Measurements from ENCODE around the gene IMPDH1. TPM values are rescaled to one million over a fixed set of nuclear protein-coding genes. Genes with fewer than 3 reads are reported as not detected.
A peak's percentile ranks its signal among the peaks of the same experiment; 100 is the strongest.

IMPDH1 gene
- total RNA-seq, 2 donors from 2014 or later = 31.2 to 34.1 TPM

GRCh38 chr7:128437426-128438332 lies 27.9 kb upstream of the IMPDH1 start:
- intact Hi-C loops (cut with DNase I) = no loop called here
- DNase-seq = no peak
- ATAC-seq = no peak

DNA sequence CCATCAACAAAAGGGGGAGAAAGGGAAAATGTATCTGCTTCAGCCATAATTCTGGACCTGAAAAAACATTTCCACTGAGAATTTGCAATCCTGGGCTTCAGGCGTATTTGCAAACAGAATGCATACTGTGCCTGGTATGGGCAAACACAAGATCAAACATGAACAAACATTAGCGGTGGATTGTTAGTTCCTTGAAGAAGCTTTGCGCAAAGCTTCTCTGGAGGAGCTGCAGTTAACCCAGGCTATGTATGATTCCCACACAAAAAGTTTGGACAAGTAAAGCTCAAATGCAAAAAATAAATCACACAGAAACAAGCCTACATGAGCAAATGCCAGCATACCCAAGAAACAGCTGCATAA lies 25.5 kb upstream of the IMPDH1 start:
- intact Hi-C loops (cut with DNase I) = no loop called here
- ATAC-seq (no peak), DNase-seq (no peak)

DNA sequence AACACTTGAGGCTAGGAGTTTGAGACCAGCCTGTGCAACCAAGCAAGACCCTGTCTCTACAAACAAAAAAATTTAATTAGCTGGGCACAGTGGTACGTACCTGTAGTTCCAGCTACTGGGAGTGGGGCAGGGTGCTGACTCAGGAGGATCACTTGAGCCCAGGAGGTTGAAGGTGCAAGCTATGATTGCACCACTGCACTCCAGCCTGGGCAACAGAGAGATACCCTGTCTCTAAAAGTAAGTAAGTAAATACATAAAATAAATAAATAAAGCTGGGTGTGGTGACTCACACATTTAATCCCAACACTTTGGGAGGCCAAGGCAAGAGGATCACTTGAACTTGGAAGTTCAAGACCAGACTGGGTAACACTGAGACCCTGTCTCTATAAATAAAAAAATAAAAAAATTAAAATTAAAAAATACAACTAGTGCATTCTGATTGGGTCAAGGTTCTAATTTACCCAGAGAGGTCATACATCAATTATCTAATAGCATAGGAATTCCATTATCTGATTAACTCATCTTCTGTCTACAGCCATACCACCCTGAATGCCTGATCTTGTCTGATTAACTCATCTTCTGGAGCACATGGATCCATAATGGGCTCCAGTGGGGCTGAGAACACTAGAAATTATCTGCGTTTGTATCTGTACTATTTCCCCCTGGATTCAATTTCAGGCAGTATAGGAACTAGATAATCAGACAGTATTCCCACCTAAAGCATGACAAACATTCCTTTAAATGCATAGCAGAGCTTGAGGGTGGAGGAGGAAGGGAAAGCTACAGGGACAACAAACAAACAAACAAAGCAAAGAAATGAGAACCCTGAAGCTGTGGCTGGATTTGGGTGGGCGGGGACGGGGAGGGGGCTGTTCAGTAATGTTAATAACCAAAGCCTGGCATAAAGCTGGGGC lies 24.9 kb upstream of the IMPDH1 start:
- no peak for ATAC-seq
- DNase-seq = no peak

DNA sequence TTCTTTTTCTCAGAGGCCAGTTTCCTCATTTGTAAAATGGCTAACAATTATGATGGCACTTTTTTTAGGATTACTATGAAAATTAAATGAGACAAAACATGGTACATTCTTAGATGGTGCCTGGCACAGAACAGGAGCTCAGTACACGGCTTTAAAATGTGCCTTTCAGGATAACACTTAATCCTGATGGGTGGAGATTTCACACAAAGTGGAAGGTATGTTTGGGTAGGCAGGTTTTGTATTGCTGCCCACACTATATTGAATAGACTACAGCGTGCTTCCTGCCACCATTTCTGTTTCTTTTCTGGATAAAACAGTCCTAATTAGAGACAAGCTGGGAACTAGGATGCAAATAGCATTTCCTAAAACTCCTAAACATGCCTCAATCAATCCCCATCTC lies 22.0 kb upstream of the IMPDH1 start:
- no peak for ATAC-seq
- intact Hi-C loops (cut with DNase I) = no loop called here
- no peak for DNase-seq

More for the DNA sequence above, 24.9 kb upstream of the IMPDH1 start:
- intact Hi-C loops (cut with DNase I) = no loop called here

- ATAC-seq (peak in 1 of 2 donors; percentile 60), DNase-seq (no peak)
- intact Hi-C loops (cut with DNase I) = no loop called here
These were observed 21.4 kb upstream of the IMPDH1 start for GRCh38 chr7:128431221-128431620.

GRCh38 chr7:128430207-128430606 lies 20.4 kb upstream of the IMPDH1 start:
- intact Hi-C loops (cut with DNase I) = no loop called here
- ATAC-seq (no peak), DNase-seq (no peak)

GRCh38 chr7:128427289-128427891 lies 17.6 kb upstream of the IMPDH1 start:
- DNase-seq (no peak), ATAC-seq (peak; percentile 66 to 68)
- intact Hi-C loops (cut with DNase I) = loop anchor here (1.0 to 2.0 kb wide), 2 partner anchors 31 to 32 kb away; no protein-coding TSS in a partner anchor

DNA sequence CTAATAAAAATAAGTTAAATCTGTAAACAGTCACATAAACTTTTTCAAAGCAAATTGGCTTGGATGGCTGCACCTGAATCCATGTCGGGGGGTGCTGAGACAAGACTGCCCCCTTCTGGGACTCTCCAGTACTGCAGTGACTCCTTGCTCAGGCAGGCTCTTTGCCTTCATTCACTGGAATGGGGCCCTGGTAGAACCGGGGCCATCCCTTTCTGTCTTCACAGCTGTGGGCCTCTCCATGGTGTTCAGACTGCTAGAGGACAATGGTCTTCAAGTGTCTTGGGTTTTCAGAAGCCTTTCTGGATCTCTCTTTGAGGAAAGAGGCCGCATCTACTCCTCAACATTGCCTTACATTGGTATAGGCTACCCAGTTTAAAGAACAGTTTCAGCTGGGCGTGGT lies 16.1 kb upstream of the IMPDH1 start:
- DNase-seq (peak; percentile 69), ATAC-seq (peak in 1 of 2 donors; percentile 68)
- intact Hi-C loops (cut with DNase I) = loop anchor here (1.0 to 2.0 kb wide), 2 partner anchors 28 to 33 kb away; no protein-coding TSS in a partner anchor

- intact Hi-C loops (cut with DNase I) = no loop called here
- ATAC-seq = no peak
- no peak for DNase-seq
These were observed 15.0 kb upstream of the IMPDH1 start for GRCh38 chr7:128424686-128425275.

- peak; percentile 39 for DNase-seq
- intact Hi-C loops (cut with DNase I) = no loop called here
- ATAC-seq = peak; percentile 39 to 70
These were observed 13.1 kb upstream of the IMPDH1 start for GRCh38 chr7:128422842-128423241.

DNA sequence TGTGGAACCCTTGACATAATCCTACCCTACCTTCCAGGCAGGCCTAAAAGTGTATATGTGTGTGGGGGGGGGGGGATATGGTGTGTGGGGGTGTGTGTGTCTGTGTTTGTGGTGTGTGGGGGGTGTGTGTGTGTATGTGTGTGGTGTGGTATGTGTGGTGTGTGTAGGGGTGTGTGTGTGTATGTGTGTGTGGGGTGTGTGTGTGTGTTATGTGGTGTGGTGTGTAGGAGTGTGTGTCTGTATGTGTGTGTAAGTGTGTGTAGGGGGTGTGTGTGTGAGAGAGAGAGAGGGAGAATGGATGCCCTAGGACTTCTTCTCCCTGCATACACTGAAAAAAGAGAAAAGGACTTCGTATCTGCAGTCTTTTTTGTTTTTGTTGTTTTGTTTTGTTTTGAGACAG lies 12.3 kb upstream of the IMPDH1 start:
- no peak for DNase-seq
- intact Hi-C loops (cut with DNase I) = no loop called here
- ATAC-seq = no peak

DNA sequence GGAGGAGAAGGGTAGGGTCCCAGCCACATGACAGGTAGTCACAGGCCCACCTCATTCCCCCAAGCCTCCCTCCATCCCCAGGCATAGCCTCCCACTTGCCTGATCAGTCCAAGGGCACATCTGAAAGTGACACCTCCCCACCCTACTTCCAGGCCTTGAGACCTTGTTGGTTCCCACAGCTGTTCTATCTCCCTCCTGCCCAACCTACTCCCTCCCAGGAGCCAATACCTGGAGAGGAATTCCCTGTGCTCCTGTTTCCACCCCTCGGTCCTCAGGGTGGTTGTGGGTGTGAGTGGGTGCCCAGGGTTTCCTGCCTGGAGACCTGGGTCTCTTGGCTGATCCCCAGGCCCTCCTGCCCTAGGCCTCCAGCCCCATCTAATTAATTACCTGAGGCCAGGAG lies 11.6 kb upstream of the IMPDH1 start:
- intact Hi-C loops (cut with DNase I) = no loop called here
- DNase-seq (no peak), ATAC-seq (no peak)

- no peak for ATAC-seq
- intact Hi-C loops (cut with DNase I) = no loop called here
- no peak for DNase-seq
These were observed 11.0 kb upstream of the IMPDH1 start for GRCh38 chr7:128420773-128421172.

DNA sequence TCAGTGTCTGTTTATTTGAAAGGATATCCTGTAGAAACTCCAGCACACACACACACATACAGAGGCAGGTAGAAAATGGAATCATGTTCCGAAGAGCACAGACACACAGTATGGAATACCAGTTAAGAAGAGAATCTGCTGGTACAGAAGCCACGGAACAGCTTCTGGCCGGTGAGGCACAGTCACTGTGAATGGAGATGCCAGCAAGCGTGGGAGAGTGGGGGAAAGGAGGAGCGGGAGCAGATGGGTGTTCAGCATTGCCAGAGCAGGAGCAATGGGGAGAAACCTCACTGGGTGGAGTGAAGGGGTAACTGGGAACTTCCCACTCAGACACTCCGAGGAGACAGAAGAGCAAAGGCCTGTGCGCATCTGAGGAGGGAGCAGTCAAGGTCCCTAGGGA lies 9.5 kb upstream of the IMPDH1 start:
- intact Hi-C loops (cut with DNase I) = no loop called here
- no peak for ATAC-seq
- DNase-seq = no peak

DNA sequence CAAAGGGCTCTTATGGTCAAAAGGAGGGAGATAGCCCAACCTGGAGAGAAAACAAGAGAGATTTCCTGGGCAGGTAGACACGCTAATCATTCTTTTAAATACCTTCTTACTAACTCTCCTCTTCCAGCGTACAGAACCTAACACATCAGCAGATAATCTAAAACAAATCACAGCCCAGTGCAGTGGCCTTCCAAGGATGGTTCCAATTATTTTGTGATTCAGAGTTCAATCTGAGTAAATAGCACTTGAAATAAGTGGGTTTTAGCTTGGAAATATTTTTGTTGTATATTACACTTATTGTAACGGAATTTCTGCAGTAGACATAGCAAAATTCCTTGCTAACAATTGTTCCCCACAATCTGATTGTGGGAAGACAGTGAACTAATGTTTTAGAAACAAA lies 7.3 kb upstream of the IMPDH1 start:
- intact Hi-C loops (cut with DNase I) = no loop called here
- ATAC-seq (no peak), DNase-seq (no peak)

- DNase-seq (no peak), ATAC-seq (no peak)
- intact Hi-C loops (cut with DNase I) = no loop called here
These were observed 5.5 kb upstream of the IMPDH1 start for GRCh38 chr7:128415217-128415785.

GRCh38 chr7:128410451-128410753 lies 620 bp upstream of the IMPDH1 start:
- intact Hi-C loops (cut with DNase I) = no loop called here
- no peak for ATAC-seq

DNA sequence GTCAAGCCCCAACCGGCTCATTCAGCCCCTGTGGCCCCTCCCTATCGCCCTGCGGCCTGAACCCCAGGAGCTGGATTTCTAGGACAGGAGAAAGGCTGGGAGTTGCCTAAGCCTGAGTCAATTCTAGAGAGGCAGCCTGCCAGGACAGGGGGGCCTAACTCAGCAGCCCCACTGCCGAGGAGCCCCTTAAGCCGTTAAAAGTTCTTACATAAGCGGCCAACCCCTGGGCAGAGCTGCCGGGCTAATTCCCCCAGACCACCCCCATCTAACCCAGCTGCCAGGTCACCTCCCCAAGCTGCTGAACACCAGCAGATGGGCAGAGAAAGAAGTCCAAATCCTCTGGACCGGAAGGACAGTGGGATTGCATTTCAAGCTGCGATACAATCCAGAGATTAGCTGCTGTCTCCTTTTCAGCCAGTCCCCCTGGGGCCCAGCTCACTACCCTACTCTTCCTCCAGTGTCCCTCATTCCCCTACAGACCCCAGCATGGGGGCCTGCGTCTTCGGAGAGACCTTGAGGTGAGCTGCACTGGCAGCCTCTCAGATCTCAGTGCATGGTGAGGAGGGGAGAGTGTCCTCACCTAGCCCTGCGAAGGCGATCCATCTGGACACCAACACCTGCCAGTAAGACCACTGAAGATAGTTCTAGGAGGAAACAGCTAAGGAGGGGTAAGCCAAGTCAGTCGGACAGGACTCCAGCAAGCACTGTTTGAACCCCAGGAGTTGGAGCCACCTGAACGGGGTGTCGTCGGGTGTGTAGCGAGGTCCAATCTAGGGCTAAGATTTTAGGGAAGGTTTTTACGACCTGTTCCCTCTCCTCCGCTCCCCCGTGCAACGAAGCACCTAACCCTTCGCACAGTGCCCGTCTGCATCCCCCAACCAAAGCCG lies 830 bp downstream of the IMPDH1 start:
- ATAC-seq (no peak), DNase-seq (no peak)
- intact Hi-C loops (cut with DNase I) = no loop called here

More at GRCh38 chr7:128410451-128410753, 620 bp upstream of the IMPDH1 start:
- no peak for DNase-seq
